Osteocyte (in vitro differentiated cells): ENCODE results near the gene DAAM1. TPM values are rescaled to one million over a fixed set of nuclear protein-coding genes. Genes with fewer than 3 reads are reported as not detected.

ENCODE experiments used
- DNase-seq: peaks from one replicate; pipeline ENCODE4 v3.0.0; 2021; ENCODE audit warnings: mixed read lengths; ENCODE audit not compliant: unreplicated experiment; ENCODE audit errors: extremely low spot score
- H3K27ac Mint-ChIP-seq: one replicate; pipeline ENCODE4 v1.8.0; 2021; ENCODE audit warnings: mild to moderate bottlenecking, mixed read lengths; ENCODE audit not compliant: unreplicated experiment
- H3K27me3 Mint-ChIP-seq: one replicate; pipeline ENCODE4 v1.8.0; 2021; ENCODE audit warnings: mixed read lengths; ENCODE audit not compliant: unreplicated experiment
- H3K36me3 Mint-ChIP-seq: one replicate; pipeline ENCODE4 v1.8.0; 2021; ENCODE audit warnings: mixed read lengths; ENCODE audit not compliant: unreplicated experiment
- H3K4me1 Mint-ChIP-seq: one replicate; pipeline ENCODE4 v1.8.0; 2021; ENCODE audit warnings: mixed read lengths; ENCODE audit not compliant: unreplicated experiment
- H3K4me3 Mint-ChIP-seq: one replicate; pipeline ENCODE4 v1.8.0; 2021; ENCODE audit warnings: mild to moderate bottlenecking, moderate library complexity, mixed read lengths; ENCODE audit not compliant: unreplicated experiment
- H3K9me3 Mint-ChIP-seq: one replicate; pipeline ENCODE4 v1.8.0; 2021; ENCODE audit warnings: mixed read lengths; ENCODE audit not compliant: unreplicated experiment
- total RNA-seq: library from RNA; stranded (reverse); gene quantifications from 2 replicates; pipeline ENCODE4 v1.2.1, GENCODE V29; 2021
- TF ChIP-seq, protein P1 (sequence below): fragments of 200-600 bp; sonication (generic); IDR thresholded peaks from 2 replicates; pipeline ENCODE4 v1.5.0; 2021; ENCODE audit warnings: antibody characterized with exemption, mild to moderate bottlenecking, moderate library complexity

The DAAM1 gene
- total RNA-seq, 1 donor from 2014 or later, result 22.8 TPM

DNA sequence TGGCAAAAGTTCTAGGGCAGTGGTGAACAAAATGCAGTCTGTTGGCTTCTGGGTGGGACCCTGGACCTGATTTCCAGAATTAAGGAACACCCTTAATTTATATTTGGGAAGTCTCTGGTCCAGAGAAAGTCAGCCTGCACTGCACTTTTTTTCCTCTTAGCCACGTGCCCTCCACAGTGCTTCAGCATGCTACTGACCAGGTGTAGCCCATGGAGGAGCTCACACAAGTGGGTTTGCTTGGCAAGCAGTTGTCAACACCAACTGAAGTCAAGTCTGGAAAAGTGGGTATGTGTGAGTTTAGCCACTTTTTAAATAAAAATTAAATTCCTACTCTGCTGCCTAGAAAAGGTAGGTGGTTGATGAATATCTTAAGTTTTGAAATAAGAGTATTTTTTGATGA, 111.3 kb downstream of the DAAM1 start:
- Mint-ChIP-seq H3K27ac (no peak overlapping the region), H3K4me1 (peaks cover 30% of the 10 kb centered on the region), H3K9me3 (no peaks in the 10 kb centered on the region), H3K4me3 (no peak overlapping the region), H3K36me3 (no peaks in the 10 kb centered on the region), H3K27me3 (no peaks in the 10 kb centered on the region)
- no peak for DNase-seq
- TF ChIP-seq, protein P1, sequence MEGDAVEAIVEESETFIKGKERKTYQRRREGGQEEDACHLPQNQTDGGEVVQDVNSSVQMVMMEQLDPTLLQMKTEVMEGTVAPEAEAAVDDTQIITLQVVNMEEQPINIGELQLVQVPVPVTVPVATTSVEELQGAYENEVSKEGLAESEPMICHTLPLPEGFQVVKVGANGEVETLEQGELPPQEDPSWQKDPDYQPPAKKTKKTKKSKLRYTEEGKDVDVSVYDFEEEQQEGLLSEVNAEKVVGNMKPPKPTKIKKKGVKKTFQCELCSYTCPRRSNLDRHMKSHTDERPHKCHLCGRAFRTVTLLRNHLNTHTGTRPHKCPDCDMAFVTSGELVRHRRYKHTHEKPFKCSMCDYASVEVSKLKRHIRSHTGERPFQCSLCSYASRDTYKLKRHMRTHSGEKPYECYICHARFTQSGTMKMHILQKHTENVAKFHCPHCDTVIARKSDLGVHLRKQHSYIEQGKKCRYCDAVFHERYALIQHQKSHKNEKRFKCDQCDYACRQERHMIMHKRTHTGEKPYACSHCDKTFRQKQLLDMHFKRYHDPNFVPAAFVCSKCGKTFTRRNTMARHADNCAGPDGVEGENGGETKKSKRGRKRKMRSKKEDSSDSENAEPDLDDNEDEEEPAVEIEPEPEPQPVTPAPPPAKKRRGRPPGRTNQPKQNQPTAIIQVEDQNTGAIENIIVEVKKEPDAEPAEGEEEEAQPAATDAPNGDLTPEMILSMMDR, result no peak

DNA sequence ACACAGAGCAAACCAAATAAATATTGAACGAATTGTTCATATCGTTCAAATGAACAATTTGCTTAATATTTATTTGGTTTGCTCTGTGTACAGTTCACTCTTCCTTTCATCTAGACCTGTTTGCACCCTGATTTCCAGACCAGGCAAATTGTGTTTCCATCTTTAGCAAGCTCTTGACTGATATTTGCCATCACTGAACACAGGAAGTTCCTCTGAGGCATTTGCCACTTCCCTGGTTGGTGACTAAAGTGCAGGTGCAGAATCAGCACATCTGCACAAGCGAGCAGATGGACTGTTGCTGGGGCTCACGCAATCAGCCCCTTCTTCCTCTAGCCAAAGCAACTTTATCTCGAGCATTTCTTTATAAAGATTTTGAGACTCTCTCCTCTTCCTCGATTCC, 112.9 kb downstream of the DAAM1 start:
- Mint-ChIP-seq H3K9me3 (no peaks in the 10 kb centered on the region), H3K4me3 (no peak overlapping the region), H3K4me1 (peaks cover 42% of the 10 kb centered on the region), H3K36me3 (no peaks in the 10 kb centered on the region), H3K27me3 (no peaks in the 10 kb centered on the region), H3K27ac (no peak overlapping the region)
- DNase-seq, result no peak
- TF ChIP-seq, protein P1, result no peak

DNA sequence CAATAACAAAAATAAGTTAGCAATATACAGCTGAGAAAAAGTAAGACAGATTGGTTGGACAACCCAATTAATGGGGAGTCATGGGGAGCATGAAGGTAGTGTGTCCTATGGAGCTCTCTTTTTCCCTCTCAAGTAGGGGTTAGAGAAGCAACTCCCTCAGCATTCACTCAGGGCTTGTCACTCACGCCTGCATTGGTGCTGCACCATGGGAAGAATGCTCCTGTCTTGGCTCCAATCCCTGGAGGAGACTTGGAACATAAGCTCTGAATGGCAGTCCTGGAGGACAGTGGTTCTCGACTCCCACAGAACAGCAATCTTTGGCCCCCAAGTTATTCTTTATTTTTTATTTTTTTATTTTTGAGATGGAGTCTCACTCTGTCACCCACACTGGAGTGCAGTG, 113.8 kb downstream of the DAAM1 start:
- no peak overlapping the region for H3K27ac Mint-ChIP-seq
- TF ChIP-seq, protein P1, result no peak
- H3K27me3 Mint-ChIP-seq, result no peaks in the 10 kb centered on the region
- DNase-seq, result no peak
- no peaks in the 10 kb centered on the region for H3K9me3 Mint-ChIP-seq
- peaks cover 50% of the 10 kb centered on the region for H3K4me1 Mint-ChIP-seq
- no peak overlapping the region for H3K4me3 Mint-ChIP-seq
- no peaks in the 10 kb centered on the region for H3K36me3 Mint-ChIP-seq

DNA sequence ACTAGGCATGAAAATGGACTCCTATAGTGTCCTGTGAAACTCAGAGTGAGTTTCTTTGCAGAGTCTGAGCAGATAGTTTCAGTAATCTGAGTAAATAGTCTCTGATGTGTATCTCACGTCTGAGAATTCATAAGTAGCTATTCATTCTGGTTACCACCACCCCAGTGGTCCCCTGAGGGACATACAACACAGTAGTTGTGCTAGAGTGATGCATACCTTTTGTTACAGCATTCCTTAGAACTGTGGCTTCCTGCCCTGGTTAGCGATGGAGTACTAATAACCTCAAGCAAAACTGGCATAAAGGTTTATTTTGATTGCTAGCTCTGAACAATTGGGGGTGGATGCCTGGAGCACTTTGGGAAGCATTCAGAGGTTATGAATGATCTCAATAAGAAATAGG, 114.7 kb downstream of the DAAM1 start:
- Mint-ChIP-seq H3K4me3 (no peak overlapping the region), H3K4me1 (peaks cover 58% of the 10 kb centered on the region)
- no peak for DNase-seq

DNA sequence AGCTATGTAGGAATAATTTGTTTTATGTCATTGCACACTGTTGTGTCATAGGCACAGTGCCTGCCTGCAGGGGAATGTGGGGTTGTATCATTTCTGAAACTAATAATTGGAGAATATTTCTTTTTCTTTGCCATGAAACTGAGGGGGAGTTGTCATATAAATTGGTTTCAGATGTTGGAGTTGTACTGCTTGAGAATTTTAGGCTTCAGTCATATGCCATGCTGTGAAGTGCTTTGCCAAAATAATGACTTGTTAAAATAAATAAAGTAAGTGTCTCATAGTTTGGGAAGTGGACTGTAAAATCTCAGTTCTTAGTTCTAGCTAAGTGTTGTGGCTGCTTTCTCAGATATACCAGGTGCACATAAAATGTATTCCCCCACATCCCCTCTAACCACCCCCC, 116.8 kb downstream of the DAAM1 start:
- Mint-ChIP-seq H3K27ac (peak overlapping the region; percentile 87), H3K36me3 (no peaks in the 10 kb centered on the region), H3K27me3 (no peaks in the 10 kb centered on the region), H3K9me3 (no peaks in the 10 kb centered on the region), H3K4me1 (peaks cover 63% of the 10 kb centered on the region), H3K4me3 (peak overlapping the region; percentile 3)
- DNase-seq, result no peak
- TF ChIP-seq, protein P1, result no peak

More for the DNA sequence above, 114.7 kb downstream of the DAAM1 start:
- peak overlapping the region; percentile 12 for H3K27ac Mint-ChIP-seq
- H3K9me3 Mint-ChIP-seq, result no peaks in the 10 kb centered on the region
- H3K27me3 Mint-ChIP-seq, result no peaks in the 10 kb centered on the region
- no peaks in the 10 kb centered on the region for H3K36me3 Mint-ChIP-seq
- TF ChIP-seq, protein P1, result no peak
